GM21526 (cell line): ENCODE data around the gene TOP3A.

Source experiments
- ATAC-seq: cut with Tn5 transposase; IDR thresholded peaks from one replicate; pipeline ENCODE4 v1.9.1; 2021; ENCODE audit warnings: moderate library complexity; ENCODE audit not compliant: unreplicated experiment, low FRiP score

Gene TOP3A

GRCh38 chr17:18235743-18236256 is 79.0 kb downstream of the TOP3A start:
- no peak for ATAC-seq

- ATAC-seq, result no peak
These were observed 79.9 kb downstream of the TOP3A start for GRCh38 chr17:18234853-18235380.

GRCh38 chr17:18233803-18234518 is 80.8 kb downstream of the TOP3A start:
- no peak for ATAC-seq

GRCh38 chr17:18231164-18231563 is 83.6 kb downstream of the TOP3A start:
- no peak for ATAC-seq

- ATAC-seq, result no peak
These were observed 84.3 kb downstream of the TOP3A start for GRCh38 chr17:18230288-18231141.

GRCh38 chr17:18229771-18230170 is 85.0 kb downstream of the TOP3A start:
- ATAC-seq, result no peak

- no peak for ATAC-seq
These were observed 85.5 kb downstream of the TOP3A start for GRCh38 chr17:18229254-18229653.

GRCh38 chr17:18228176-18228682 is 86.6 kb downstream of the TOP3A start:
- no peak for ATAC-seq

- no peak for ATAC-seq
These were observed 87.2 kb downstream of the TOP3A start for GRCh38 chr17:18227635-18228034.

- no peak for ATAC-seq
These were observed 88.4 kb downstream of the TOP3A start for GRCh38 chr17:18226284-18226945.

- peak; percentile 8 for ATAC-seq
These were observed 89.0 kb downstream of the TOP3A start for GRCh38 chr17:18225642-18226283.

GRCh38 chr17:18225121-18225641 is 89.6 kb downstream of the TOP3A start, which contains the start of gene LLGL1:
TSS of gene LLGL1 (plus strand) at chr17:18225635. CDS start at chr17:18225683, 48 bp downstream.
- peak; percentile 72 for ATAC-seq

- no peak for ATAC-seq
These were observed 90.2 kb downstream of the TOP3A start for GRCh38 chr17:18224387-18225120.

GRCh38 chr17:18224053-18224386 is 90.8 kb downstream of the TOP3A start:
- ATAC-seq, result no peak
